ENCODE results near the gene SLIRP.
A peak's percentile ranks its signal among the peaks of the same experiment; 100 is the strongest.

- TF ChIP-seq TAF1 (IDR thresholded peaks at IDR 0.05; ENCODE audit: borderline replicate concordance, low read depth, low read length) (peak; percentile 15; the same call in 1 of the 2 replicates), SMC3 (IDR thresholded peaks at IDR 0.05; ENCODE audit: low read depth, low read length) (no peak), CTCF (IDR thresholded peaks at IDR 0.05) (no peak; the same call in 1 of the 2 replicates), POLR2AphosphoS5 (IDR thresholded peaks at IDR 0.05; ENCODE audit: low read depth, low read length) (peak; percentile 82), RAD21 (IDR thresholded peaks at IDR 0.05; ENCODE audit: low read length) (no peak), RFX5 (IDR thresholded peaks at IDR 0.05; ENCODE audit: low read length) (no peak)
These were observed 52.7 kb downstream of the SLIRP start, which contains the start of gene SNW1 for GRCh38 chr14:77760381-77761204.
